Erythroblast (primary cell): ENCODE results near the gene ARMC7.

ENCODE experiments used
- GATA1 ChIP-seq: IDR thresholded peaks from 2 replicates; pipeline ENCODE4 v1.6.1; 2011; ENCODE audit warnings: low read depth, mild to moderate bottlenecking, control low read depth, low read length, moderate library complexity
- POLR2A ChIP-seq: IDR thresholded peaks from 2 replicates; pipeline ENCODE4 v1.6.1; 2011; ENCODE audit warnings: mild to moderate bottlenecking, low read length

DNA sequence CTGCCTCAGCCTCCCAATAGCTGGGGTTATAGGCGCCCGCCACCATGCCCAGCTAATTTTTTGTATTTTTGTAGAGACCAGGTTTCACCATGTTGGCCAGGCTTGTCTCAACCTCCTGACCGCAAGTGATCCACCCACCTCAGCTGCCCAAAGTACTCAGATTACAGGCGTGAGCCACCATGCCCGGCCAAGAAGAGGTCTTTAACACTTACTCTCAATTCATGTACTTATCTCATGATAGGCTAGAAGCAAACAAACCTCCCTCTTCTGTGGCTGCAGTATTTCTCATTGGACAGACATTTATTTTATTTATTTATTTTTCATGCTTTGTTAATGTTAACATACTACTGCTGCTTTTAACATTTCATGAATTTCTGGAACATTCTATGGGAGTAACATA, 28.8 kb downstream of the ARMC7 start:
- no peak for TF ChIP-seq POLR2A
- no peak for TF ChIP-seq GATA1
